Activated T-cell treated with anti-CD3 and anti-CD28 coated beads for 48 hours (primary cell): ENCODE measurements around the gene RNF13.
"Not testable (repeated sequence)": the region's sequence is repeated elsewhere in the genome, so short reads cannot be mapped to it uniquely, and the experiment has no call there.

Source experiments
- DNase-seq: peaks from one replicate; pipeline ENCODE4 v3.0.0-alpha.2; 2020; ENCODE audit warnings: low read depth

RNF13 gene

GRCh38 chr3:149839896-149840295 is 26.9 kb downstream of the RNF13 start:
- DNase-seq: no peak

GRCh38 chr3:149843502-149843901 is 30.5 kb downstream of the RNF13 start:
- no peak for DNase-seq

- DNase-seq: no peak
Observed at GRCh38 chr3:149844091-149844490, 31.1 kb downstream of the RNF13 start.

GRCh38 chr3:149845570-149846244 is 32.7 kb downstream of the RNF13 start:
- no peak for DNase-seq

- DNase-seq: no peak
Observed at GRCh38 chr3:149848238-149848637, 35.2 kb downstream of the RNF13 start.

GRCh38 chr3:149848688-149849087 is 35.7 kb downstream of the RNF13 start:
- no peak for DNase-seq

GRCh38 chr3:149850787-149851584 is 38.0 kb downstream of the RNF13 start:
- DNase-seq: no peak

- no peak for DNase-seq
Observed at GRCh38 chr3:149858911-149859310, 45.9 kb downstream of the RNF13 start.

- no peak for DNase-seq
Observed at GRCh38 chr3:149860881-149861280, 47.9 kb downstream of the RNF13 start.

GRCh38 chr3:149867563-149867962 is 54.5 kb downstream of the RNF13 start:
- no peak for DNase-seq

- DNase-seq: no peak
Observed at GRCh38 chr3:149871855-149872254, 58.8 kb downstream of the RNF13 start.

- DNase-seq: no peak
Observed at GRCh38 chr3:149872589-149872988, 59.6 kb downstream of the RNF13 start.

- DNase-seq: no peak
Observed at GRCh38 chr3:149877668-149878067, 64.7 kb downstream of the RNF13 start.

GRCh38 chr3:149879872-149880271 is 66.9 kb downstream of the RNF13 start:
- no peak for DNase-seq

GRCh38 chr3:149881879-149882278 is 68.9 kb downstream of the RNF13 start:
- DNase-seq: no peak

GRCh38 chr3:149883134-149883533 is 70.1 kb downstream of the RNF13 start:
- no peak for DNase-seq

- DNase-seq: not testable (repeated sequence)
Observed at GRCh38 chr3:149883860-149884259, 70.8 kb downstream of the RNF13 start.

GRCh38 chr3:149884848-149885247 is 71.8 kb downstream of the RNF13 start:
- DNase-seq: not testable (repeated sequence)

- DNase-seq: no peak
Observed at GRCh38 chr3:149886957-149887356, 73.9 kb downstream of the RNF13 start.

GRCh38 chr3:149891621-149892020 is 78.6 kb downstream of the RNF13 start:
- no peak for DNase-seq

GRCh38 chr3:149892371-149892770 is 79.4 kb downstream of the RNF13 start:
- no peak for DNase-seq

- no peak for DNase-seq
Observed at GRCh38 chr3:149894205-149894604, 81.2 kb downstream of the RNF13 start.

- DNase-seq: no peak
Observed at GRCh38 chr3:149895339-149895738, 82.3 kb downstream of the RNF13 start.

- no peak for DNase-seq
Observed at GRCh38 chr3:149895769-149896168, 82.8 kb downstream of the RNF13 start.
